ENCODE results near the gene RNF17.
"Not testable (repeated sequence)": the region's sequence is repeated elsewhere in the genome, so short reads cannot be mapped to it uniquely, and the experiment has no call there.

Gene RNF17

GRCh38 chr13:24724714-24725113, 39.3 kb upstream of the RNF17 start:
- no peak overlapping the region for H3K4me3 ChIP-seq (ENCODE audit: low read depth, low read length)
- TF ChIP-seq, protein P1, sequence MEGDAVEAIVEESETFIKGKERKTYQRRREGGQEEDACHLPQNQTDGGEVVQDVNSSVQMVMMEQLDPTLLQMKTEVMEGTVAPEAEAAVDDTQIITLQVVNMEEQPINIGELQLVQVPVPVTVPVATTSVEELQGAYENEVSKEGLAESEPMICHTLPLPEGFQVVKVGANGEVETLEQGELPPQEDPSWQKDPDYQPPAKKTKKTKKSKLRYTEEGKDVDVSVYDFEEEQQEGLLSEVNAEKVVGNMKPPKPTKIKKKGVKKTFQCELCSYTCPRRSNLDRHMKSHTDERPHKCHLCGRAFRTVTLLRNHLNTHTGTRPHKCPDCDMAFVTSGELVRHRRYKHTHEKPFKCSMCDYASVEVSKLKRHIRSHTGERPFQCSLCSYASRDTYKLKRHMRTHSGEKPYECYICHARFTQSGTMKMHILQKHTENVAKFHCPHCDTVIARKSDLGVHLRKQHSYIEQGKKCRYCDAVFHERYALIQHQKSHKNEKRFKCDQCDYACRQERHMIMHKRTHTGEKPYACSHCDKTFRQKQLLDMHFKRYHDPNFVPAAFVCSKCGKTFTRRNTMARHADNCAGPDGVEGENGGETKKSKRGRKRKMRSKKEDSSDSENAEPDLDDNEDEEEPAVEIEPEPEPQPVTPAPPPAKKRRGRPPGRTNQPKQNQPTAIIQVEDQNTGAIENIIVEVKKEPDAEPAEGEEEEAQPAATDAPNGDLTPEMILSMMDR (IDR thresholded peaks at IDR 0.05; ENCODE audit: borderline replicate concordance, insufficient read depth, low read depth, low read length): no peak

DNA sequence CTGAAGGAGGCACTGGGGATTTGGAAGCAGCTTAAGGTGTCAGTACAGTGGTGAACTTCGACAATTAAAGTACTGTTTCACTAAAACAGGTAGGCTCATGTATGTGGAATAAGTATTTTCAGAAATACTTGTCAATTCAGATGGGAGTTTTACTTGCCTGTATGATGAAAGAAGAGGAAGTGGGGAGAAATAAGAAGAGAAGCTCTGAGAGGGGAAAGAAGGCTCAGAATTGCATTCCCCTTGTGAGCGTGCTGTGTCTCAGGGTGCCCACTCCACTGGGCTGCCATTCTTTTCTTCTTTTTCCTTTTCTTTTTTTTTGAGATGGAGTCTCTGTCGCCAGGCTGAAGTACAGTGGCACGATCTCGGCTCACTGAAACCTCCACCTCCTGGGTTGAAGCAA, 38.6 kb upstream of the RNF17 start:
- H3K4me3 ChIP-seq (ENCODE audit: low read depth, low read length): no peak overlapping the region
- TF ChIP-seq, protein P1 (IDR thresholded peaks at IDR 0.05; ENCODE audit: borderline replicate concordance, insufficient read depth, low read depth, low read length): no peak

DNA sequence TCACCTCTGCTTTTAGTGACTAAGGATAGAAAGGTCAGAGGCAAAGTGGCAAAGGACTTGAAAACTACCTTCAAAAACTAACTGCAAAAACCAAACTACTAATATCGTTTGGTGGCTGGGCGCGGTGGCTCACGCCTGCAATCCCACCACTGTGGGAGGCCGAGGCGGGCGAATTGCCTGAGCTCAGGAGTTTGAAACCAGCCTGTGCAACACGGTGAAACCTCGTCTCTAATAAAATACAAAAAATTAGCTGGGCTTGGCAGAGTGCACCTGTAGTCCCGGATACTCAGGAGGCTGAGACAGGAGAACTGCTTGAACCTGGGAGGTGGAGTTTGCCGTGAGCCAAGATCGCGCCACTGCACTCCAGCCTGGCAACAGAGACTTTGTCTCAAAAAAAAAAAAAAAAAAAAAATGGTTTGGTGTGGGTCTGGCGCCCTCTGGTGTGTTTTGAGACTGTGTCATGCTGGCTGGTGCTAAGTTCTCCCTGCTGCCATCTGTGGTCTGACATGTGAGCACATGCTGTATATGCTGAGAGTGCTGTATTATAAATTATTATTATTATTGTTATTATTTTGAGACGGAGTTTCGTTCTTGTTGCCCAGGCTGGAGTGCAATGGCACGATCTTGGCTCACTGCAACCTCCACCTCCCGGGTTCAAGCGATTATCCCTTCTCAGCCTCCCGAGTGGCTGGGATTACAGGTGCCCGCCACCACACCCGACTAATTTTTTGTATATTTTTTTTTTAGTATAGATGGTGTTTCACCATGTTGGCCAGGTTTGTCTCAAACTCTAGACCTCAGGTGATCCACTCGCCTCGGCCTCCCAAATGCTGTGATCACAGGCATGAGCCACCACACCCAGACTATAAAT, 36.0 kb upstream of the RNF17 start:
- H3K4me3 ChIP-seq (ENCODE audit: low read depth, low read length): no peak overlapping the region
- TF ChIP-seq, protein P1 (IDR thresholded peaks at IDR 0.05; ENCODE audit: borderline replicate concordance, insufficient read depth, low read depth, low read length): peak; percentile 80

DNA sequence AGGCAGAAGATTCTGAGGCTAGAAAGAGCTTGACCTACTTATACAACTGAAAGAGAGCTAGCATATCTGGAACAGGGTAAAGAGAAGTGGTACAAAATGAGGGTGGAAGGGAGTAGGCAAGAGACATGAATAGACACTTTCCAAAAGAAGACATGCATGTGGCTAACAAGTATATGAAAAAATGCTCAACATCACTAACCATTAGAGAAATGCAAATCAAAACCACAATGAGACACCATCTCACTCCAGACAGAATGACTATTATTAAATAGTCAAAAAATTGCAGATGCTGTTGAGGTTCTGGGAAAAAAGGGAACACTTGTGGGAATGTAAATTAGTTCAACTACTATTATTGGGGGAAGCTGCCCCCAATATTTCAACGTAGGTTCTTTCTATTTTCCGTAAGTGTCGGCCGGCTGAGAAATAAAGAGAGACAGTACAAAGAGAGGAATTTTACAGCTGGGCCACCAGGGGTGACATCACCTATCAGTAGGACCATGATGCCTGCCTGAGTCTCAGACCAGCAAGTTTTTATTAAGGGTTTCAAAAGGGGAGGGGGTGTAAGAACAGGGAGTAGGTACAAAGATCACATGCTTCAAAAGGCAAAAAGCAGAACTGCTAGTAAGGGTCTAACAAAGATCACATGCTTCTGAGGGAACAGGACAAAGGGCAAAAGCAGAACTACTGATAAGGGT, 32.9 kb upstream of the RNF17 start:
- H3K4me3 ChIP-seq (ENCODE audit: low read depth, low read length): not testable (repeated sequence)

DNA sequence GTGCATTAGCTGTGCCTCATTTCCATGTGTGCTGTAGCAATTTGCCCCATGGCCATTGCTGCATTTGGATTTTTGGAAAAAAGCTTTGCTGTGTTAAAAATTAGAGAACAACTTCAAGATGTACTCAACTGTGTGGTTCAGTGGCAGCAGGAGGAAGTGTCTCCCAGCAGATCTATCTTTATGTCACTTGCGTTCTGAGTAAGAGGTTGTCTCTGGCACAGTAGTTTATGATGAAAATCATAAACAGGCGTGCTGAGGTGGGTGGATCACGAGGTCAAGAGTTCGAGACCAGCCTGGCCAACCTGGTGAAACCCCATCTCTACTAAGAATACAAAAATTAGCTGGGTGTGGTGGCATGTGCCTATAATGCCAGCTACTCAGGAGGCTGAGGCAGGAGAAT, 29.0 kb upstream of the RNF17 start:
- no peak overlapping the region for H3K4me3 ChIP-seq (ENCODE audit: low read depth, low read length)
- TF ChIP-seq, protein P1 (IDR thresholded peaks at IDR 0.05; ENCODE audit: borderline replicate concordance, insufficient read depth, low read depth, low read length): no peak

GRCh38 chr13:24737042-24737441, 26.9 kb upstream of the RNF17 start:
- H3K4me3 ChIP-seq (ENCODE audit: low read depth, low read length): no peak overlapping the region
- TF ChIP-seq, protein P1 (IDR thresholded peaks at IDR 0.05; ENCODE audit: borderline replicate concordance, insufficient read depth, low read depth, low read length): no peak

DNA sequence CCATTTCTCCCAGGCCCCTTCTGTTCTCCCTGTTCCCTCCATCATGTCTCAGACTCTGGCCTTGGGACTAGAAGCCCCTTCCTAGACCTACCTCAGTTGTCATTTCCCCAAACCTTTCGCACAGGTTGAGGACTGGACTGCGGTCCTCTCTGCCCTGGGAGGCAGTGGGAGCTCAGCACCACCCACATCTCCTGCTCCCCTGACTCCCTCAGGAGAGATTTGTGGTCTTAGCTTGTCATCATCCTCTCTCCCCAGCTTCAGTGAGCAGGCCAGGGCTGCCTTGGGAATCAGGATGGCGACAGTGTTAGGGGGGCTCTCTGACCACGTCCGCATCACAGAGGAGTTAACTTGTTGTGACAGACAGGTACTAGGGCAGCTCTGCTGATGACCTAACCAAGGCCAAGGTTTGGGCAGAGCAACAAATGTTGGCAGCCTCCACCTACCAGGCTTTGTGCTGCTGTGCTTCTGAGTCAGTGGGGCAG, 25.6 kb upstream of the RNF17 start:
- H3K4me3 ChIP-seq (ENCODE audit: low read depth, low read length): no peak overlapping the region
- TF ChIP-seq, protein P1 (IDR thresholded peaks at IDR 0.05; ENCODE audit: borderline replicate concordance, insufficient read depth, low read depth, low read length): no peak
